ENCODE results near the gene C12orf57. TPM values are rescaled to one million over a fixed set of nuclear protein-coding genes. Genes with fewer than 3 reads are reported as not detected.
A peak's percentile ranks its signal among the peaks of the same experiment; 100 is the strongest.
"Not testable (repeated sequence)": the region's sequence is repeated elsewhere in the genome, so short reads cannot be mapped to it uniquely, and the experiment has no call there.

Gene C12orf57, protein sequence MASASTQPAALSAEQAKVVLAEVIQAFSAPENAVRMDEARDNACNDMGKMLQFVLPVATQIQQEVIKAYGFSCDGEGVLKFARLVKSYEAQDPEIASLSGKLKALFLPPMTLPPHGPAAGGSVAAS
- 250 TPM for total RNA-seq
- long read RNA-seq, transcript C12orf57-201 (3 exons, 560 nt), result major isoform, 38 of 101 reads
- long read RNA-seq, transcript C12orf57-202 (3 exons, 662 nt), result minor isoform, 5 of 101 reads
- long read RNA-seq, partial matches to known transcripts, result 58 of 101 reads
- long read RNA-seq, other reads (novel, unspliced or antisense), result 0 of 101 reads

DNA sequence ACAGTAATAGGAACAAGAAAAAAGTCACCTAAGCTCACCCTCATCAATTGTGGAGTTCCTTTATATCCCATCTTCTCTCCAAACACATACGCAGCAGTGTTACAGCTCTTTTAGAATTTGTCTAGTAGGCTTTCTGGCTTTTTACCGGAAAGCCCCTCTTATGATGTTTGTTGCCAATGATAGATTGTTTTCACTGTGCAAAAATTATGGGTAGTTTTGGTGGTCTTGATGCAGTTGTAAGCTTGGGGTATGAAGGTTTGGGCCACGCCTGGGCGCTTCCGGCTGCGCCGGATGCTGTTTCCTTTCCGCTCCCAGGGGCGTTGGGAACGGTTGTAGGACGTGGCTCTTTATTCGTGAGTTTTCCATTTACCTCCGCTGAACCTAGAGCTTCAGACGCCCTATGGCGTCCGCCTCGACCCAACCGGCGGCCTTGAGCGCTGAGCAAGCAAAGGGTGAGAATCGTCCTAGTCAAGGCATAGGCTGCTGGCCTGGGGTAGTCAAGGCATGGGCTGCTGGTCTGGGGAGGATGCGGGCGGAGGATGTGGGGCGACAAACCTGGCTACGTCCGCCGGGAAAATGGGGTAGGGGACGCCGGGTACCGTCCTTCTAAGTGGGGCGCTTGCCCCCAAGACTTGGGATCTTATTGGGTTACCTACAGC lies at the start of gene C12orf57, which contains the start of gene RNU7-1:
TSS of gene C12orf57 (plus strand) at position 301 of the 659 bp plus-strand sequence. CDS start at position 401, 100 bp downstream.
TSS of gene RNU7-1 (plus strand) at position 95 of the 659 bp plus-strand sequence.
- ATAC-seq (peak; percentile 71), DNase-seq (ENCODE audit: missing footprints) (peak; percentile 81)
- intact Hi-C loops (cut with DNase I), result loop anchor here (1.0 to 5.0 kb wide), 4 partner anchors 17 to 165 kb away; partner anchors contain the start of genes ATN1, C1RL and SPSB2

DNA sequence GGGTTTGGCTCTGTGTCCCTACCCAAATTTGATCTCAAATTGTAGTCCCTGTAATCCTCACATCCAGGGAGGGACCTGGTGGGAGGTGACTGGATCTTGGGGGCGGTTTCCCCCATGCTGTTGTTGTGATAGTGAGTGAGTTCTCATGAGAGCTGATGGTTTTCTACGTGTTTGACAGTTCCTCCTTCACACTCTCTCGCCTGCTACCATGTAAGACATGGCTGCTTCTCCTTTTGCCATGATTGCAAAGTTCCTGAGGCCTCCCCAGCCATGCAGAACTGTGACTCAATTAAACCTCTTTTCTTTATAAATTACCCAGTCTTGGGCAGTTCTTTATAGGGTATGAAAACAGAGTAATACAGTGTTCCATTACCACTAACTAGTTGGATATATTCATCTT lies 49.5 kb upstream of the C12orf57 start:
- intact Hi-C loops (cut with DNase I), result no loop called here
- DNase-seq (ENCODE audit: missing footprints) (no peak), ATAC-seq (no peak)

DNA sequence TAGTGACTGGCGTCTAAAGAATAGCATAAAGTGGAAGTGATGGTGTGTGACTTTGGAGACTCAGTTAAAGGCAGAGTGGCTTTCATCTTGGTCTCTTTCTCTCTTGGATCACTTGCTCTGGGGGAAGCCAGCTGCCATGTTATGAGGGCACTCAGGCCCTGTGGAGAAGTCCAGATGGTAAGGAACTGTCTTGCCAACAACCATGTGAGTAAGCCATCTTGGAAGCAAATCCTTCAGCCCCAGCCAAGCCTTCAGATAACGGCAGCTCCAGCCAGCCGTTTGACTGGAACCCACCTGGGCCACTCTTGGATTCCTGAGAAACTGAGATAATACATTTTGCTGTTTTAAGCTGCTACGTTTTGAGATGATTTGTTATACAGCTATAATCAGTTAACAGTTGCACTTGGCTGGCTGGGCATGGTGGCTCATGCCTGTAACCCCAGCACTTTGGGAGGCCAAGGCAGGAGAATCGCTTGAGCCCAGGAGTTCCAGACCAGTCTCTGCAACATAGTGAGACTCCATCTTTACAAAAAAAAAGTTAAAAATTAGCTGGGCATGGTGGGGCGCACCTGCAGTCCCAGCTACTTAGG lies 46.9 kb upstream of the C12orf57 start:
- DNase-seq (ENCODE audit: missing footprints), result no peak
- intact Hi-C loops (cut with DNase I), result no loop called here

DNA sequence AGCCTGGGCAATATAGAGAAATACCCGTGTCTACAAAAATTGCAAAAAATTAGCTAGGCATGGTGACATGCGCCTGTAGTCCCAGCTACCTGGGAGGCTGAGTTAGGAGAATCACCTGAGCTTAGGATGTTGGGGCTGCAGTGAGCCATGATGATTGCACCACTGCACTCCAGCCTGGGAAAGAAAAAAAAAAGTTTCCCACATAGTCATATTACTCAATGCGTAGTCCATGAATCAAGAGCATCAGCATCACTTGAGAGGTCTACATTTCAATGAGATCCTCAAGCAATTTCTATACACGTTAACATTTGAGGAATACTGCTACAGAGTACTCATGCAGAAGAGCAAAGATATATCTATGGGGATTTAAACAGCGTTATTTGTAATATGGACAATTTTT lies 44.4 kb upstream of the C12orf57 start:
- ATAC-seq (no peak), DNase-seq (ENCODE audit: missing footprints) (no peak)
- intact Hi-C loops (cut with DNase I), result no loop called here

More for the DNA sequence above, 46.9 kb upstream of the C12orf57 start:
- ATAC-seq, result no peak

DNA sequence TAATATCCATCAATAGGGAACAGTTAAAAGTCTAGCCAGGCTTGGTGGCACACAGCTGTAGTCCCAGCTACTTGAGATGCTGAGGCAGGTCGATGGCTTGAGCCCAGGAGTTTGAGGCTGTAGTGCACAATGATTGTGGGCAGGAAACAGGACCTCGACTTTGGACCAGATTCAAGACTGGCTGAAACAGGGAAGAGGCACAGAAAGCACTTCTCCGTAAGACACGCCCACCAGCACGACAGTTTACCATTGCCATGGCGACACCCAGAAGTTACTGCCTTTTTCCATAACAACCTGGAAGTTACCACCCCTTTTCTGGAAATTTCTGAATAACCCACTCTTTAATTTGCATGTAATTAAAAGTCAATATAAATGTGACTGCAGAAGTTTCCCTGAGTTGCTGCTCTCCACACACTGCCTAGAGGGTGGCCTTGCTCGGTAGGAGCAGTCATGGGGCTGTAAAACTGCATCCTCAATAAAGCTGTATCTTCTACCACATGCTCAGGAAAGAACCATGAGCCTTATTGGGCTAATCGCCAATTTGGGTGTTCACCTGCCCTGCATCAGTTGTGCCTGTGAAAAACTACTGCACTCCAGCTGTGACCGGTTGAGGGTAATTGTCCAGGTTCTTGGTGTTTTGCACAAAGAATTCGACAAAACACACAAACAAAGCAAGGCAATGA lies 43.8 kb upstream of the C12orf57 start:
- ATAC-seq, result no peak
- intact Hi-C loops (cut with DNase I), result no loop called here
- peak; percentile 78 for DNase-seq (ENCODE audit: missing footprints)

DNA sequence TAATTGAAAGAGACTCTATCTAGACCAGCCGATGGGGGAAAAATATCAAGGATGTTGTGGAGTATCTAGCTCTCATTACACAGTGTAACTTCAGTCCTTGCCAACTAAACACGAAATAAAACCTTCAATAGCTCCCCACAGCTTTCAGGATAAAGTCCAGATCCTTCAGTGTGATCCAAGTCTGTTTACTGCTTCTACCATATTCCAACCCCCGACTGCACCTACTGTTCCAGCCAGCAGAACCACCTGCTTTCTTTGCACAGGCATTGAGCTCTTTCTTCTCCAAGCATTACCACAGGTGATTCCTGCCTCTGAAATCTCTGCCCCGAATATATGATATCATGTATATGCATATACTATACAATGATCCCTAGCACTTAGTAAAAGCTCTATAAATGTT lies 41.4 kb upstream of the C12orf57 start:
- DNase-seq (ENCODE audit: missing footprints), result no peak
- intact Hi-C loops (cut with DNase I), result no loop called here
- ATAC-seq, result no peak

DNA sequence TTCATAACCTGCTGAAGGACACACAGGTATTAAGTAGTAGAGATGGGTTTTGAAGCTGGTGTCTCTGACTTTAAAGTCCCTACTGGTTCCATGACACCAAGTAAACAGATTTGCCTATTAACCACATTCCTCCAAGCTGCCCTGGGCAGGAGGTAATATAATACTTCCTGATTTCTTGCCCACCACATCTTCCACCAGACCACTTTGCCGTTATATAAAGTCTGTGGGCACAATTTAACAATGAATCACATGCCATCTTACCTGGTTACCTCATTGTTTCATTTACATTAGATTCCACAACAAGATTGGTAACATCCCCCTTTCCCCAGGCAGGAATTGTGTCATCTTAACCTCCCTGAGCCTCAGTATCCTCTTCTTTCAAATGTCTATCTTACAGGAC lies 40.1 kb upstream of the C12orf57 start:
- no peak for ATAC-seq
- no peak for DNase-seq (ENCODE audit: missing footprints)
- intact Hi-C loops (cut with DNase I), result loop anchor here (2.0 kb wide), 1 partner anchor 21 kb away; no protein-coding TSS in a partner anchor

DNA sequence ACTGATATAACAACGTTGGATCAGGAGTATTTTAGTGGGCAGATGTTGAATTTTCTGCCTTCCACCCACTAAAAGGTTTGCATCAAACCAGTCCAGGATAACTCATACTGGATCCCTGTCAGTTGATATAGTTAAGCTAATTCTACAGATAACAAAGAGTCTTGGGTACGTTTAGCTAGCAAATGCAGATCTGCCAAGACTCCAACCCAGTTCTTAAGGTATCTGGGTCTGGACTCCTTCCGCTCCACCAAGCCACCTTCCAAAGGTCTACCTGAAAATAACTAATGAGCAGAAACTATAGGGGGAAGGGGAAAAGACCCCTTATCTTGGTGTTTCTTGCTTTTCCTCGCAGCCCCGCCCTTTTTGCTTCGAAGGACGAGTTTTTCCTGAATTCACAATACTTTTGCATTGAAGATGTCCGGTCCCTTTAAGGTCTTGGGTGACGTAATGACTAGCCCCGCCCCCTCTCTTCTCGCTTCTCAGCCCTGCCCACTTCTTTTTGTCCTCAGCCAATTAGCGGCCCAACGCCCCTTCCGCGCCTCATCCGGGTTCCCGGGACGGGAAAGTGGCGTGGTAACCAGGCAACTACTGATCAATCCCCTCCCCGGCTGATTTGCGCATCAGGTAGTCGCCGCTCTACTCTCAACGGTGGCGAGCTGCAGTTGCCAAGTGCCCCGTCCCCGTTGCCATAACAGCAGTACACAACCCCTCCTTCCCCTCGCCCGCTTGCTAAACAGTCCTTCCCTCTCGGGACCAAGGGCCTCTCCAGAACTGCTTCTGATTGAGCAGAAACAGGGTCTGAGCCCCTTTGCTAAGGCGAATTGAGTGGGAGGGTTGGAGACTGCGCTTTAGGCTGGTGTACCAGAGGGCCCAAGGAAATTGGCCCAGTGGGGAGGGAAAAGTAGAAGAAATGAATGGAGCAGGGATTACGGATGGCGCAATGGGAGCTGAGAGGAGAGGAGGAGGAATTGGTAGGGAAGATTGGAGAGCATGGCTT lies 39.2 kb upstream of the C12orf57 start, which contains the start of gene LRRC23:
TSS of gene LRRC23 (plus strand) at position 543 of the 997 bp plus-strand sequence. CDS start 812 bp downstream, outside the sequence.
- ATAC-seq, result peak; percentile 98
- DNase-seq (ENCODE audit: missing footprints), result peak; percentile 98
- intact Hi-C loops (cut with DNase I), result loop anchor here (2.0 kb wide), 1 partner anchor 20 kb away; no protein-coding TSS in a partner anchor

DNA sequence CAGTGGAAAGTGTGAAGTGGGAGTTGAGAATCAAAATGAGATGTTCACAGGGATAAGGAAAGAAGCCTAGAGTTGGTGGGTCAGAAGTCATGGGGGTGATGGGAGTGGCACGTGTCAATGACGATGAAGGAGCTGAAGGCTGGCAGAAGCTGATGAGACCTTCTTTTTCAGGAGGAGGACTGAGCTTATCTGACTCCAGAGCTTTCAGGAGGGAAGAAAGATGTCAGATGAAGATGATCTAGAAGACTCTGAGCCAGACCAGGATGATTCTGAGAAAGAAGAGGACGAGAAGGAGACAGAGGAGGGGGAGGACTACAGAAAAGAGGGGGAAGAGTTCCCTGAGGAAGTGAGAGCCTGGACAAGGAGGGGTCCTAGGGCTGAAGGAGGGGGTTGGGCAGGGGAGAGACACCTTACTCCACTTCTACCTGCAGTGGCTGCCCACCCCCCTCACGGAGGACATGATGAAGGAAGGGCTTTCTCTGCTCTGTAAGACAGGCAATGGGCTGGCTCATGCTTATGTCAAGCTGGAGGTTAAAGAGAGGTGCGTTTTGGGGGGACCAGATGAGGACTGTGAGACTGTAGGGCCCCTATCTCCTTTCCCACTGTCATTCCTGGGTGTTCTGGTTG lies 38.3 kb upstream of the C12orf57 start:
- DNase-seq (ENCODE audit: missing footprints) (no peak), ATAC-seq (no peak)
- intact Hi-C loops (cut with DNase I), result loop anchor here (2.0 kb wide), 1 partner anchor 19 kb away; no protein-coding TSS in a partner anchor

DNA sequence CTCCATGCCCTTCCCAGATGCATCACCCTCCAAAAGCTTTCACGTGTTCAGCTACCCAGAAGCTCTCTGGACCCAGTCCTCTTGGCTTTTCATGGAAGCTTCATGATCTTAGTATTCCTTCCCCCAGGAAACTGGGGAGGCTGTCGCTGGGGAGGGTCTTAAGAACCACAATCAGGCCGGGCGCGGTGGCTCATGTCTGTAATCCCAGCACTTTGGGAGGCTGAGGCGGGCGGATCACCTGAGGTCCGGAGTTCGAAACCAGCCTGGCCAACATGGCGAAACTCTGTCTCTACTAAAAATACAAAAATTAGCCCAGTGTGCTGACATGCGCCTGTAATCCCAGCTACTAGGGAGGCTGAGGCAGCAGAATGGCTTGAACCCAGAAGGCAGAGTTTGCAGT lies 35.7 kb upstream of the C12orf57 start:
- intact Hi-C loops (cut with DNase I); ATAC-seq; DNase-seq (ENCODE audit: missing footprints): not testable (repeated sequence)

DNA sequence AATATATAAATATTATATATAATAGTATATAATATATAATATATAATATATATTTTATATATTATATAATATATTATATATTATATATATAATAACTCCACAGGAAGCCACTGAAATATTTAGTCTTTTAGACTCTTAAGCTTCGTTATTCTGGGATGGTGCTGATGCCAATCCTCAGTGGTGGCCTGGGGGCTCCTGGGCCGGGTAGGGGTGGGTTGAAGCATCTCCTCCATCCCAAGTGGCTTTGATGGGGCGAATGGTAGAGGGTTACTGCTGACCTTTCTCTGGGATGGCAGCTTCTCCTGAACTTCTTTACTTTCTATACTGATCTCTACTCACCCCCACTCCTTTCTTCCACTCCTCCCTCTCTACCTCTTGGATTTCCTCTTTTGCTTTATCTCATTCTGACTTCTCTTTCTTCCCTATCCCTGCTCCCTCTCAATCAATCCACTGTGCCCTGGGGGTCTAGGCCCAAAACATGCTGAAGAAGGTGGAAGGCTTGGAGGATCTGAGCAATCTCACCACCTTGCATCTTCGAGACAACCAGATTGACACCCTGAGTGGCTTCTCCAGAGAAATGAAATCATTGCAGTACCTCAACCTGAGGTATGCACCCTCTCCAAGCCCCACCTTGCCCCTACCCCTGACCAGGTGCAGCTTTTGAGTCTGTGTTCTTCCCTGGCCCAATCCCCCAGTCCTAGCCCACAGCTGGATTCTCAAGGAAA lies 34.2 kb upstream of the C12orf57 start:
- ATAC-seq (no peak), DNase-seq (ENCODE audit: missing footprints) (no peak)
- intact Hi-C loops (cut with DNase I), result no loop called here

DNA sequence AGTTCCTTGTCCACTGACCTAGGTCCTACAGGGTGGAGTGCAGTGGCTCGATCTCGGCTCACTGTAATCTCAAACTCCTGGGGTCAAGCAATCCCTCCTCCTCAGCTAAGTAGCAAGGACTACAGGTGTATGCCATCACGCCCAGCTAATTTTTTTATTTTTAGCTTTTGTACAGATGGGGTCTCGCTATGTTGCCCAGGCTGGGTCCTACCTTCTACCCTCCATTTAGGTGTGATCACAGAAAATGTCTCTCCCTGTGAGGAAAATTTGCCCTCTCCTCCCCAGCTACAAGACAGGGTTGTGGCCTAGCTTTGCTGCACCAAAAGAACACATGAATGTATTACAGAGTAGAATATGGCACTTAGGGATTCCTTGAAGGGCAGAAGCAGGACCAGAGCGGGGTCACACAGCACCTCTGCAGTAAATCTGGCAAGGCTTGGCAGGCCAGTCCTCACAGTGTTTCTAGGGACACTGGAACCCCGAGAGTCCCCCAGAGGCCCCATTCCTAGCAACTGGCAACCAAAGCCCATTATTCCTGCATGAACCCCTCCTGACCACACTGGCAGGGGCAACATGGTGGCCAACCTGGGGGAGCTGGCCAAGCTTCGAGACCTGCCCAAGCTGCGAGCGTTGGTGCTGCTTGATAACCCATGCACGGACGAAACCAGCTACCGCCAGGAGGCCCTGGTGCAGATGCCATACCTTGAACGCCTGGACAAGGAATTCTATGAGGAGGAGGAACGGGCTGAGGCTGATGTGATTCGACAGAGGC lies 31.5 kb upstream of the C12orf57 start:
- no peak for DNase-seq (ENCODE audit: missing footprints)
- no peak for ATAC-seq
- intact Hi-C loops (cut with DNase I), result no loop called here

DNA sequence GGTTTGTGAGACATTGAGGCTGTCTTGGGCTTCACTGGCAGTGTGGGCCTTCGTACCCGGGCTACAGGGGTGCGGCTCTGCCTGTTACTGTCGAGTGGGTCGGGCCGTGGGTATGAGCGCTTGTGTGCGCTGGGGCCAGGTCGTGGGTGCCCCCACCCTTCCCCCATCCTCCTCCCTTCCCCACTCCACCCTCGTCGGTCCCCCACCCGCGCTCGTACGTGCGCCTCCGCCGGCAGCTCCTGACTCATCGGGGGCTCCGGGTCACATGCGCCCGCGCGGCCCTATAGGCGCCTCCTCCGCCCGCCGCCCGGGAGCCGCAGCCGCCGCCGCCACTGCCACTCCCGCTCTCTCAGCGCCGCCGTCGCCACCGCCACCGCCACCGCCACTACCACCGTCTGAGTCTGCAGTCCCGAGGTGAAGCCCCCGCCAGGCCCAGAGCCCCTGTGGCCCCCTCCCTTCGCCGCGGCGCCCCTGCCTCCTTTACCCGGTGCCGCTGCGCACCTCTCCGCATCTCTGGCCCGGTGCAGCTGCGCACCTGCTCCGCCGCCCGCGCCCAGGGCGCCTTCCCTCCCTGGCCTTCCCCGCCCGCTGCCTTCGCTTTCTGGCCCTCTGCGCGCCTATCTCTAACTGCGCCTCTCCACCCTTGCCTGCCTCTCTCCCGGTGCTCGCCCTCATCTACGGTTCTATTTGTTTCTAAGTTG lies 29.4 kb upstream of the C12orf57 start, which contains the start of gene ENO2:
TSS of gene ENO2 (plus strand) at position 335 of the 701 bp plus-strand sequence. CDS start 1,253 bp downstream, outside the sequence.
- ATAC-seq (peak; percentile 89), DNase-seq (ENCODE audit: missing footprints) (peak; percentile 87)
- intact Hi-C loops (cut with DNase I), result no loop called here

DNA sequence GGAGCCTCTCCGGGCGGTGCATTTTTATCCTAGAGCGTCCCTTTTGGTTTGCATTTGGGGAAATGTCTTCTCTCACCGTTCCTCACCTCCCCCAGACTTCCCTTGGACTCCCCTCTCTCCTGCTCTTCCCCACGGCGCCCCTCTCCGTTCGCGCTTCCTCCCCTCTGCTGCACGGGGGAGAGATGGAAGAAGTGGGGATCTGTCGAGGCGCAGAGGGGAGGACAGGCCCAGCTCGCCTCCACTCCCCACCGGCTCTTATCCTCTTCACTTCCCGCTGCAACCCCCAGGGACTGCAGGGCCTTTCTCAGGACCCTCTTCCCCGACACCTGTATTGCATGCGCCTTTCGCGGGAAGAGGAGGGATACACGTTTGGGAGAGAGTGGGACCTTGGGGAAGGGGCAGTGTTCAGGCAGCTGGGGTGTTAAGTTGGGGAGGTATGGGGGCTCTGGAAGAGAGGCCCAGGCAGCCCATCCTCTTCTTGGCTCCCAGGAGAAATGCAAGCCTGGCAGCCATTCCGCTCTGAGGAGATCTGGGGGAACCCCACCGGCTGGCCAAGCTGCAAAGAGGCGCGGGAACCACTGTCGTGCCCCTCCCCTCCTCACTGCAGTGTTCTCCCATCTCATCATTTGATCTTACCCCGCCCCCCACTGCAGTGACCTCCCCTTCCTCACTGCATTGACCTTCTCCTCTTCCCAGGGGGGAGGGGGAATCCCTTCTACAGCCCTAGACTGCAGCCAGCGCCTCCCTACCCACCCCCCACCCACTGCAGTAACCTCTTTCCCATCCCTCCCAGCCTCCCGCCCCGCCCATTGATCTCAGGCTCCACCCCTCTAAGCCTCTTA lies 28.7 kb upstream of the C12orf57 start:
- no peak for DNase-seq (ENCODE audit: missing footprints)
- intact Hi-C loops (cut with DNase I), result no loop called here
- no peak for ATAC-seq
